SK-N-MC (cell line): ENCODE results near the gene NCF2.

Source experiments
- FOXP2 ChIP-seq: optimal IDR thresholded peaks from 2 replicates; pipeline ENCODE3; 2011; ENCODE audit warnings: mild to moderate bottlenecking, moderate library complexity; ENCODE audit not compliant: insufficient read depth; ENCODE audit errors: extremely low read length, control extremely low read depth
- POLR2AphosphoS5 ChIP-seq: IDR thresholded peaks from 2 replicates; pipeline ENCODE4 v1.6.1; 2012; ENCODE audit warnings: mild to moderate bottlenecking, low read depth, low read length, borderline replicate concordance

GRCh38 chr1:183516725-183517124 lies 73.5 kb downstream of the NCF2 start:
- TF ChIP-seq POLR2AphosphoS5 (no peak), FOXP2 (no peak)
